Measurements from ENCODE around the gene REXO2.

The REXO2 gene

GRCh38 chr11:114440971-114441763 lies 1.9 kb downstream of the REXO2 start:
- in situ Hi-C loops (cut with HindIII; ENCODE audit: low sequenced_read_pairs): no loop called here

- in situ Hi-C loops (cut with HindIII; ENCODE audit: low sequenced_read_pairs): no loop called here
Measured at GRCh38 chr11:114441921-114442320, 2.7 kb downstream of the REXO2 start.

- in situ Hi-C loops (cut with HindIII; ENCODE audit: low sequenced_read_pairs): no loop called here
Measured at GRCh38 chr11:114442536-114442935, 3.3 kb downstream of the REXO2 start.

DNA sequence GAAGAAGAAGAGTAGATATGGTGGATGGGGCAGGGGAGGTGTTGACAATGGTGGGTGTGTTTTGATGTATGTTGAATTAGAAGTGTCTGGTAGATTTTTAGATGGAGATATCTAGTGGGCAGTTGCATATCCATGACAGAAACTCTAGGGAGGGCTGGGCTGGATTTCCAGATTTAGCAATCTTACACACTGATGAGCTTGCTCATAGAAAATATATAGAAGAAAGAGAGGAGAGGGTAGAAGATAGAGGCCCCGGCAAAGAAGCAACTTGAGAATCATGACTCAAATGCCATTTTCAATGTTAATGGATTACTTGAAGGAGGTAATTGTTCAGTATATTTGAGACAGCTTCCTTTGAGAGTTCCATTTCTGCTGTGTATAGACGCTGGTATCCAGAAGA lies 8.2 kb downstream of the REXO2 start:
- in situ Hi-C loops (cut with HindIII; ENCODE audit: low sequenced_read_pairs): no loop called here

GRCh38 chr11:114447892-114448291 lies 8.6 kb downstream of the REXO2 start:
- in situ Hi-C loops (cut with HindIII; ENCODE audit: low sequenced_read_pairs): no loop called here

DNA sequence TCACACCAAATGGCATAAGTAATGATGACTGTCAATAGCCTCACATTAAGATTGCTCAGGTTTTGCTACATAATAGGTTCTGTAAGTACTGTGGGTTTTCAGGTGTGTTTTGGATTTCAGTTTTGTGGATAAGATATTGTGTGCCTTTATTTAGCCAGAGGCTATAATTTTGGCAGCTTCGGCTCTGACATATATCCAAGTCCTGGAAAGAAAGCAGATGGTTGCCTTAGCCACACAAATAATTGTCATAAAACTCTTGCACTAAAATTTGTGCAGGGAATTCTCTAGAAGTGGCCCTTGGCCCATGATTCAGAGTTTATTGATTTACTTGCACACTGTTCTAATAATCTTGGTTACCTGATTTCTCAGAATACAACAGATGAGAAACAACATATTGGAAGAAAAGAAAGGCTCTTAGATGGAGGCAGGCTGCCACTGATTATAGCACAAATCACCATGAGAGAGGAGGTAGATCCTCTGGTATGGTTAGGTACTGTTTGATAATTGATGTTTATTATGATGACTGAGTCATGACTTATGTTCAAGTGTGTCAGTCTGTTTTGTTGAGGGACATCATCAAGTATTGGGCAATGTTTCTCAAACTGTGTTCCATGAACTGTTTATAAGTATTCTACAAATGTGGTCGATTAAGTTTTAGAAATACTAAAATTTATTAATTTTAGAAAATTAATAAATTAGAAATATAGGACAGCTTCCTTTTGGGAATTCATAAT lies 9.6 kb downstream of the REXO2 start:
- in situ Hi-C loops (cut with HindIII; ENCODE audit: low sequenced_read_pairs): no loop called here

DNA sequence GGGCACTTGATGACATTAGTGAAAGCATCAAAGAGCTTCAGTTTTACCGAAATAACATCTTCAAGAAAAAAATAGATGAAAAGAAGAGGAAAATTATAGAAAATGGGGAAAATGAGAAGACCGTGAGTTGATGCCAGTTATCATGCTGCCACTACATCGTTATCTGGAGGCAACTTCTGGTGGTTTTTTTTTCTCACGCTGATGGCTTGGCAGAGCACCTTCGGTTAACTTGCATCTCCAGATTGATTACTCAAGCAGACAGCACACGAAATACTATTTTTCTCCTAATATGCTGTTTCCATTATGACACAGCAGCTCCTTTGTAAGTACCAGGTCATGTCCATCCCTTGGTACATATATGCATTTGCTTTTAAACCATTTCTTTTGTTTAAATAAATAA lies 10.6 kb downstream of the REXO2 start:
- in situ Hi-C loops (cut with HindIII; ENCODE audit: low sequenced_read_pairs): no loop called here

DNA sequence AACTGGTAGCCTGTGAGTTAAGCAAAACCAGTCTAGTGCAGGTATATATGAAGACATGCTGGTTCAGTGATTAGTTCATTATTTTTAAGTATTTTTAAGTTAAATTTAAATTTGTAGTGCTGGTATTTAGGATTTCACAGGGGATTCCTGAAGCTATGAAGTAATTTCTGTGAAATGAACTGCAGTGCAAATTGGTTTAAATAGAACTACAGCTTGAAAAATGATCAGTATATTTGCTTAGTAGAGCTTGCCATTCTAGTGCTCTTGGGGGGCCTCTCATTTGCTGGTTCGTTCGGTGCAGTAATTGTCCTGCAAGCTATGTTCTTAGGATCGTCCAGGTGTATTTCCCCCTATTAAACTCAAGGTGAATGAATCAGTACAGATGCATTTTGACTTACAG lies 13.1 kb downstream of the REXO2 start:
- in situ Hi-C loops (cut with HindIII; ENCODE audit: low sequenced_read_pairs): no loop called here

- in situ Hi-C loops (cut with HindIII; ENCODE audit: low sequenced_read_pairs): no loop called here
Measured at GRCh38 chr11:114463999-114464398, 24.7 kb downstream of the REXO2 start.

DNA sequence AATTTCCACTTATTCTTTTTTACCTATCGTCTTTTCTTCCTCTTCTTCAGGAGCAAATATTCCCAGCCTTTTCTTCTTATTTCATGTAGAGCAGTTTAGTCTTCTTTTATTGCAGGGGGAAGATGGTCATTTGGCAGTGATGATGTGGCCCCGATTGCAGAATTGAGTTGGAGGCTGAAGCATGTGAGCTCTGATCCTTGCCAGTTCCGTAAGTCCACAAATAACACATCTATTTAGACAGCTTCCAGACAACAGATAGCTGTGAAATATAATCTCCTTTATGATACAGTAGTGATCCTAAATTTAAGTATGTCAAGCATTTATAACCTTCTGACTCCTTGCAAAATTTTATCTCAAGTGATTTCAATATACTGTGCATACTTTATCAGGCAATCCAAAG lies 27.5 kb downstream of the REXO2 start:
- in situ Hi-C loops (cut with HindIII; ENCODE audit: low sequenced_read_pairs): no loop called here

GRCh38 chr11:114472661-114473060 lies 33.4 kb downstream of the REXO2 start:
- in situ Hi-C loops (cut with HindIII; ENCODE audit: low sequenced_read_pairs): no loop called here

DNA sequence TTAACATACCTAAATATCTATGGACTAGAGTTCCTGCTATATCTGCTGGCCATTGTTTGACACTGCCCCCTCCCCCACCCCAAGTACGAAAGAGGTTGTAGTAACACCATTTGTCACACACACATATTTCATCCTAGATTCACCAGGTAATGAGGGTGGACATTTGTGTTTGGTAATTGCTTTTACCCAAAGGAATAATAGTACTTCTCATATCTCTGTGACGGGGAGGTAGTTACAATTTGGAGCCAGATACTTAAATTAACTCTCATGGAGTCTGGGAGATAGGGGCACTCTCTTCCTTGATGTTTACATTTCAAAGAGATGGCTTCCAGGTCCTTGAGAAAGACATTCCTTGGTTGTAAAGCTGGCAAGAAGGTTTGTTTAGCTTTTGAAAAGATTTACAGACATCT lies 38.7 kb downstream of the REXO2 start:
- in situ Hi-C loops (cut with HindIII; ENCODE audit: low sequenced_read_pairs): no loop called here

- in situ Hi-C loops (cut with HindIII; ENCODE audit: low sequenced_read_pairs): no loop called here
Measured at GRCh38 chr11:114478768-114479167, 39.5 kb downstream of the REXO2 start.

DNA sequence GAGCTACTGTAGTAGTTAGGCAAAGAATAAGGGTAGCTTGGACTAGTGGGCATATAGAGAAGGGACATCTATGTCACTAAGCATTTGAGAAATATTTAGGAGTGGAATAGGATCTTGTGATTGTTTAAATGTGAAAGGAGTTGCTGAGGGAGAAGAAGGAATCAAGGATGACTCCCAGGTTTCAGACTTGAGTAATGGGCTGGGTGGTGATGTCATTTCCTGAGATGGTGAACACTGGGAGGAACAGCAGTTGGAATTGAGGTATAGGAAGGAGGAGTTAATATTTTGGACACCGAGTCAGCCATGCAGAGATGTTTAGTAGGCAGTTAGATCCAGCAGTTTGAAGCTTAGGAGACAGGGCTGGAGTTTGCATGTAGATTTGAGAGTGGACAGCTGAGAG lies 40.1 kb downstream of the REXO2 start:
- in situ Hi-C loops (cut with HindIII; ENCODE audit: low sequenced_read_pairs): no loop called here

DNA sequence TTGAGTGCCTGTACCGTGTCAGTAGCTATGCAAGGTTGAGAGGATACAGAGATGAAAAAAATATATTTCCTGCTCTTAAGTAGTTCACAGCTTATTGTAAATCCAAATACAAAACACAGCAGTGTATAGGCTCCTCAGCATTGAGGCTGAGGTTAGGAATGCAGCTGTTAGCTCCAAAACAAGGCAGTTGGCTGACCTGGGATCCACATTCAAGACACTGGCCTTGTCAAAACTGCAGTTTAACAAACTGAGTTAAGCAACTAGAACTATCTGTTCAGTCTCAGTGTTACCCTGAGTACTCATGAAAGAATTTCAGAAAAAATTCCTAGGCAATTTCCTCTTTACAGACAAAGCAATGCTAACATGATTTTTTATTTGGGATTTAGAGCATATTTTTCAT lies 42.8 kb downstream of the REXO2 start:
- in situ Hi-C loops (cut with HindIII; ENCODE audit: low sequenced_read_pairs): no loop called here

DNA sequence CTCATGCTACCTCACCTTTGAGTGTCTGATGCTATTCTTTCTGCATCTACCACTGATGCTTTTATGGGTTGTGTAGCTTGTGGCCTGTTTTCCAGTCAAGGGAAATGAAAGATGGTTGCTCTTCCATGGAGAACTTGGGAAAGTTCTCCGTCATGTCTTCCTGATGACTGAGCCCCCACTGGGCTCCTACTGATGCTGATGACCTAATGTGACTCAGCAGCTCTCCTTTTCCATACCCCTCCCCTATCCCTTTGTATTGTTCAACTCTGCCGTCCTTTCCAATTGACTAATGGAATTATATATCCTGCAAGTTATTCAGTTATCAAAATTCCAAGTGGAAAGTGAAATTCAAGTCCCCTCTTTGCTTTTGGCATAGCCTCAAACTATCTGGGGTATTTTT lies 44.7 kb downstream of the REXO2 start:
- in situ Hi-C loops (cut with HindIII; ENCODE audit: low sequenced_read_pairs): no loop called here

DNA sequence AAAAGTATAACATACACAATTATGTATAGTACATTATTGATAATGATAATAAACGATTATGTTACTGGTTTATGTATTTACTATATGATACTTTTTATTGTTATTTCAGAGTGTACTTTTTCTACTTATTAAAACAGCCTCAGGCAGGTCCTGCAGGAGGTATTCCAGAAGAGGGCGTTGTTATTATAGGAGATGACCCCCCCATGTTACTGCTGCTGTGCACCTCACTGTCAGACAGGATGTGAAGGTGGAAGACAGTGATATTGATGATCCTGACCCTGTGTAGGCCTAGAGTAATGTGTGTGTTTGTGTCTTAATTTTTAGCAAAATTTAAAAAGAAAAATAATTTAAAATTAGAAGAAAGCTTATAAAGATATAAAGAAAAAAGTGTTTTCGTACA lies 57.6 kb downstream of the REXO2 start:
- in situ Hi-C loops (cut with HindIII; ENCODE audit: low sequenced_read_pairs): no loop called here

DNA sequence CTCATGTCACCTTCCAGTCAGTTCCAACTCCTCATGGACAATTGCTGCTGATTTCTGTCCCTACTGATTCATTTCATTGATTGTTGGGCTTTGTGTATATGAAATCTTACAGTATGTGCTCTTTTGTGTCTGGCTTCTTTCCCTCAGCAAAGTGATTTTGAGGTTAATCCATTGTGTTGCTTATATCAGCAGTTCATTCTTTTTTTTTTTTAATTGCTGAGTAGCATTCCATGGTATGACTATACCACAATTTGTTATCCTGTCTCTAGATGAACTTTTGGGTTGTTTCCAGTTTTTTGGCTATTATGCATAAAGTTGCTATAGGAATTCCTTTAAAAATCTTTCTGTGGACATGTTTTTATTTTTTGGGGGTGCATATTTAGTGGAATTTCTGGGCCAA lies 60.5 kb downstream of the REXO2 start:
- in situ Hi-C loops (cut with HindIII; ENCODE audit: low sequenced_read_pairs): no loop called here
